ENCODE data around the gene POLDIP2. TPM values are rescaled to one million over a fixed set of nuclear protein-coding genes. Genes with fewer than 3 reads are reported as not detected.

POLDIP2 gene
- total and polyA plus RNA-seq, 9 of the 15 experiments (the other 6 are each of a cell fraction or from before 2014, with no cell fraction given), result 22.0 to 137 (median 104) TPM

DNA sequence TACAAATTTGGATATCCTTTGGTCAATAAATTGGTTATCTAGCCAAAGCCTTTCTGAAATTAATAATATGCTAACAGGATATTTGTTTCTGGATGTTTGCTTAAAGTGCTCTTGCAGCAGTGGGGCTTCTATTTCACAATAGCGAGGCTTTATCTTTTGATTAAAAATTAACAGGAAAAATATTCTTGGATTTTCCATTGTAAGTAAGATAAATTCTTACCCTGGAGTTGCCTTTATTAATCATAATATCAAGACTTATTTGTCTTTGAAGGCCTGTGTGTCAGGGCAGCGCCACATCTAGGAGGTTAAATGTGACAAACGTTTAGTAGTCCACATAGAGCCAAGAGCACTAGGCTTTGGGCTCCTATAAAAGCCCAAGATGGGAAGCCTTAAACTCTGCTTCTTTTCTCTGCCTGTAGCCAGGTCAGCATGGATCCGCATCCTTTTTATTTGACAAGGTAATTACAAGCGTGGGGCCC, 33.0 kb downstream of the POLDIP2 start:
- Histone ChIP-seq H3K36me3 (ENCODE audit: control insufficient read depth, insufficient read depth, low read length) (peaks cover 82% of the 10 kb centered on the region), H3K27ac (ENCODE audit: extremely low read depth, low read depth, low read length) (no peak overlapping the region), H3K9me1 (ENCODE audit: control insufficient read depth, insufficient read depth, low read length) (no peaks in the 10 kb centered on the region), H3K4me2 (ENCODE audit: insufficient read depth, low read length) (no peak overlapping the region), H2AFZ (ENCODE audit: low read depth, low read length) (no peak overlapping the region), H3K9me3 (replicated peaks; ENCODE audit: control insufficient read depth, insufficient read depth, low read depth, low read length) (no peaks in the 10 kb centered on the region; the same call in 1 of the 2 replicates), H3K4me1 (replicated peaks in 1 of 2; ENCODE audit: control insufficient read depth in 2 of 2, insufficient read depth in 2 of 2, low read length in 2 of 2) (peaks cover 11 to 14% of the 10 kb centered on the region in 2 experiments; a peak in 4 of 5 replicates), H3K79me2 (ENCODE audit: control insufficient read depth, insufficient read depth, low read length) (peaks cover 65% of the 10 kb centered on the region), H3K27me3 (ENCODE audit: control insufficient read depth in 2 of 2, insufficient read depth in 2 of 2, low read length in 2 of 2) (no peaks in the 10 kb centered on the region), H4K20me1 (replicated peaks; ENCODE audit: control insufficient read depth, insufficient read depth, low read length) (0 out of 2 replicates have a peak, but pooled peaks cover 18% of the 10 kb centered on the region), H3K4me3 (no peak overlapping the region), H3K9ac (ENCODE audit: insufficient read depth in 1 of 2, low read depth in 2 of 2, low read length in 2 of 2) (no peak overlapping the region)
- no peak for ATAC-seq
- FAIRE-seq, result no peak
- WGBS (ENCODE audit: insufficient coverage, low coverage, missing lambda C conversion rate), result 91% methylated on average over 5 of the region's 5 CpGs
- TF ChIP-seq, protein P1, sequence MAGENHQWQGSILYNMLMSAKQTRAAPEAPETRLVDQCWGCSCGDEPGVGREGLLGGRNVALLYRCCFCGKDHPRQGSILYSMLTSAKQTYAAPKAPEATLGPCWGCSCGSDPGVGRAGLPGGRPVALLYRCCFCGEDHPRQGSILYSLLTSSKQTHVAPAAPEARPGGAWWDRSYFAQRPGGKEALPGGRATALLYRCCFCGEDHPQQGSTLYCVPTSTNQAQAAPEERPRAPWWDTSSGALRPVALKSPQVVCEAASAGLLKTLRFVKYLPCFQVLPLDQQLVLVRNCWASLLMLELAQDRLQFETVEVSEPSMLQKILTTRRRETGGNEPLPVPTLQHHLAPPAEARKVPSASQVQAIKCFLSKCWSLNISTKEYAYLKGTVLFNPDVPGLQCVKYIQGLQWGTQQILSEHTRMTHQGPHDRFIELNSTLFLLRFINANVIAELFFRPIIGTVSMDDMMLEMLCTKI (IDR thresholded peaks at IDR 0.05; ENCODE audit: partially characterized antibody), result no peak
- TF ChIP-seq CEBPB (tag; IDR thresholded peaks at IDR 0.05), result peak; percentile 57
- no TSS peak for BruUV-seq (replicated peaks)
- DNase-seq (ENCODE audit: extremely low read depth in 1 of 4, low spot score in 3 of 4), result no peak
- POLR2A ChIA-PET, result interaction anchor here (1.4 kb wide), 1 partner anchor 11 kb away, joined by 5 read pairs; the partner anchor contains the start of genes IFT20 and TNFAIP1
- intact Hi-C loops (cut with micrococcal nuclease), result no loop called here
- in situ Hi-C loops (cut with MboI), result no loop called here
- CTCF ChIA-PET (ENCODE audit: low intra/inter-chr PET ratio), result no interaction called here

Measured in K562 (cell line).